CMK (cell line): ENCODE results near the gene EPOP.
"Not testable (repeated sequence)": the region's sequence is repeated elsewhere in the genome, so short reads cannot be mapped to it uniquely, and the experiment has no call there.

ENCODE experiments used
- DNase-seq: peaks from one replicate; pipeline ENCODE4 v3.0.0-alpha.2; 2010; ENCODE audit warnings: low read depth

Gene EPOP

DNA sequence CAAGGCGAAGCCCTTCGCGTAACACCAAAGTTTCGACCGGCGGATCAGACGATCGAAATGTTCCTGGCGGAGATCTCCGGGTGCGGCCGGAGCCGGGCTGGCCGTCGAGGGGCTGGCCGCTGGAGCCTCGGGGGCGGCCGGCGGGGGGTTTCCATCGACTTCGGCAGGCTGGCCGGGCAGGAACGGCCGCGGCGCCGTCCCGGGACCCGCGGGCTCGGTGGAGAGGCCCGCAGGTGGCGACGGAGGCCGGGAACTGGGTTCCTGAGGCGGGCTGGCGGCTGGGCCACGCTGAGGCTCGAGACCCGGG, 1.1 kb downstream of the EPOP start:
- no peak for DNase-seq

DNA sequence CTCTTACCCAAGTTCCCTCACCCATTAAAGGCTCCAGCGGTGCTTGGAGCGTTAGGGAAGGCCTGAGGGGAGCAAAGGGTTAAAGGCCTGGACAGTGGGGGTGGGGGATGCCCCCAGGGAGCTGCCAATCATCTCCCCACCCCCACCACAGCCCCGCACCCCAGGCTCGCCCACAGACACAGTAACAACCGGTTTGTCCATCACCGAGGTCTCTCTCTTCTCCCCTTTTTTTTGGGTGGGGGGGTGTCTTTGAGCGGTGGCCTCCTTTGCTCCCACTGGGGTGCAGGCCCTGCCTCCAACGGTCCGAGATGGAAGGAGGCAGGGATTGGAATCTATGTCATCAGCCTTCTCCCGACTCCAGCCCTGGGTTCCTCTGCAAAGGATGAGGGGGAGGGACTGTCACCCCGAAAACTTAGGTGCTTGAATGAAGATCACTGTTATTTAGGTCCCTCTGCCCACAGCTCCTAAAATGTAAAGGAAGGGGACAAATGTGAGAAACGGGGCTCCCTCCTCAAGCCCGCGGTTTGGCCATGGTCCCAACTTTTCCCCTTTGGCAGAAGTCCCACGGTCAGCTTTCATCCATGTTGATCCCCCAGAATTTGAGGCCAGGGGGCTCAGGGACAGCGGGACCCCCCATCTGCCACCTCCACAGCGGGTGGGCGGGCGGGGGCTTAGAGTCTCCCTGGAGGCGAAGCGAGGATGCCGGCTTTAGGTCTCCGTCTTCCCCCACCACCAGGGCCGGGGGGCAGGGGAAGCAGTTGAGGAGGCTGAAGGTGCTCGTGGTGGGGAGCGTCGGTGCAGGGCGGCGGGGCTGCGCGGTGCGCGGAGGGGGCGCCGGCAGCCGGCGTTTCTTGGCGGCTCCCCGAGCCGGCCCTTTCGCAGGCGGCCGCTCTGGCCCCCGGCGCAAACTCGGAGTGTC, 1.7 kb downstream of the EPOP start:
- DNase-seq = no peak

DNA sequence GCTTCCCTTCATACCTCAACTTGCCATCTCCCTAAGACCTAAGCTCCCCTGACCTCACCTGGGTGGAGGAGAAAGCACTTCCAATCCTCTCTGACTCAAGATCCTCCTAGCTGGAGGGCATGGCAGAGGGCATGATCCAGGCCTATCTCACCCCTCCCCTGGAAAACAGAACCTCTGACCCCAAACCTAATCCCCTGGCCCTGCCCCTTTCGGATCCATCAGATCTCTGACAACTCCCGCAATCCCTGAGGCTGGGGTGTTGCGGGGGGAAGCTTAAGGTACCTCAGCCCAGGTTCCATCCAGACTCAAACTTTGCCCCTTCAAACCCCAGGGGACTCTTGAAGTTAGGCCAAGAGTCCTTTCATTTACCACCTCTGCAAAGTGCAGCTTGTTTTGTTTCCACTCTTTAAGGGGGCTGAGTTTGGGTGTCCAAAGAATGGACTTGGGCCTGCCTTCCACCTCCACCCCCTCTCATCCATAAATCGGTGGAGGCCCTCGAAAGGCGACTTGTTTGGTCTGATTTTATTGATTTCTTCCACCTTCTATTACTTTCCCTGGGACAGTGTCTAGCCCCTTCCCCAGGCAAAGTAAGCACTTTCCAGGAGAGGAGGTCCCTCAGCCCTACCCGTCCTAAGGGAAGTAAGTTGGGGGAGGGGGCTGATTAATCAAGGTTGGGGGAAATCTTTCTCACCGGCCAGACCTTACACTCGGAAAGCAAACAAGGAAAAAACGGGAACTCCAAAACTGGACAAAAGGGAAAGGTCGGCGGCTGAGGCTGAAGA, 2.6 kb downstream of the EPOP start:
- DNase-seq = no peak

DNA sequence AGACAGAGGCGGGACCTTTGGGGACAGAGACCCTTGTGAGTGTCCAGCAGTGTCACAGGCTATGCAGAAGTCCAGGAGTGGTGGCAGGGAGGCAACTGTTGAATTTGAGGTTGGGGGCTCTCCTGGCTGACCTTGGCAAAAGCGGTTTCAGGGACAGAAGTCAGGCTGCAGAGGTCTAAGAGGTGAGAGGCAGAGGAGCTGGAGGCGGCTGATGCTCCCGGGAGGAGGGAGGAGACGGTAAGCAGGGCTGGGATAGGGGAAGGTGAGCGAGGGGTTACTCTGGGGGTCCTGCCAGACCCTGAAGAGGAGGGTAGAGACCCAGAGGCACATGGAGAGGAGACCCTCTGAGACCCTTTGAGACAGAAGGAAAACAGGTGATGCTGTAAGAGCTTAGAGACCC, 5.2 kb downstream of the EPOP start:
- DNase-seq = no peak

DNA sequence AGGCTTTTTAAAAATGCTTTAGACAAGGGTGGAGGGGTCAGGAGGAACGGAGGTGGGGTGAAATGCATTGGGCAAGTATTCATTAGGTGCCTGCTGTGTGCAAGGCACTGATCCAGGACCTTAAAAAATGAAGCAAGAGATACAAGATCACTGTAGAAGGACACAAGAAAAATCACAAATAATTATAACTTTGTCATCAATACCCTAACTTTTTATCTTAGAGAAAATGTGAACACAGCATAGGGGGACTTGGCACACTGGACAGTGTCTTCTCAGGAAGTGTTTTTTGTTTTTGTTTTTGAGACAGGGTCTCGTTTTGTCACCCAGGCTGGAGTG, 7.0 kb downstream of the EPOP start:
- no peak for DNase-seq

DNA sequence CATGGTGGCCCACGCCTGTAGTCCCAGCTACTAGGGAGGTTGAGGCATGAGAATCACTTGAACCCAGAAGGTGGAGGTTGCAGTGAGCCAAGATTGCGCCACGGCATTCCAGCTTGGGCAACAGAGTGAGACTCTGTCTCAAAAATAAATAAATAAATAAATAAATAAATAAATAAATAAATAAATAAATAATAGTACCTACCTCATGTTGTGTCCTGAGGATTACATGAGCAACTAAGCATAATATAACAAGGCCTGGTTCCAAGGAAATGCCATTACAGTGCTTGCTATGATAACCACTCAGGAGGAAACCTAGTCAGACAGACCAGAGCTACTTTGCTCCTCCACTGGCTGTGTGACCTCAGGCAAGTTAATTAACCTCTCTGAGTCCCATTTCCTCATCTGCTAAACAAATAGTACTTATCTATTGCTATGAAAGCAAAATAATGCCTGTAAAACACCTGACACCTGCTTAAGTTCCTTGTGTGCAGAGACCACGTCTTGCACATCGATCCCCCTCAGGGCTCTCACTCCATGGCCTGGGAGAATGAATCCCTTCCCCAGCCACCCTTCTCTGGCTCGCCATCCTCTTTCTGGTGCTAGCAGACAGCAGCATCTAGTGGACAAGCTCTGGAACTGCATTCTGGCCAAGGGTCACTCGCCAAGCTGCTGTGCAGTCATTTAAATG, 7.5 kb downstream of the EPOP start:
- no peak for DNase-seq

DNA sequence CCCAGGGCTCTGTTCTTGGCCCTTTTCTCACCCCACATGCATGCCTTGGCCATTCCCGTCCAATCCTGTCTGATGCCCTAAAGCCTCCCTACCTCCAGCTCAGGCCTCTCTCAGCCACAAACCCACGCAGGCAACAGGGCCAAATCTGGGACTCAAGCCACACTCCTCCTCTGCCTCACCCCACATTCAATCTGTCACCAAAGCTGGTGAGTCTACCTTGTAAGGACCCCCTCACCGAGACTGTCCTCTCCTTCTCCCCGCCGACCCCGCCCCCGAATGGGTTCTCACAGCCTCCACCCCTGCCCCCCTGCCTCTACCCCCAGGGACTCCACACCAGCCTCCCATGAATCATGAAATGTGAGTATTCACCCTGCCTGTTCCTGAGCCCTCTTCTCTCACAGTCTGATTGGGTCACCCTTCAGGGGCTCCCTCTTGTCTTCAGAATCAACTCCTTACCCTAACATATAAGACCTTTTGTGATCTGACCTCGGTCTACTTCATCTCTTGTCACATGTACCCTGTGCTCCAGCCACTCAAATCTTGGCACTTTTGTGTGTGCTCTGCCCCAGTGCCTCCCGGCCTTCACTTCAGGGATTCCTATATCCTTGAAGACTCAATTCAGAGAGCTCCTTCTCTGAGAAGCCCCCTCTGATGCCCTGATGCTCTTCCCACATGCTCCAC, 10.7 kb downstream of the EPOP start:
- DNase-seq = no peak

DNA sequence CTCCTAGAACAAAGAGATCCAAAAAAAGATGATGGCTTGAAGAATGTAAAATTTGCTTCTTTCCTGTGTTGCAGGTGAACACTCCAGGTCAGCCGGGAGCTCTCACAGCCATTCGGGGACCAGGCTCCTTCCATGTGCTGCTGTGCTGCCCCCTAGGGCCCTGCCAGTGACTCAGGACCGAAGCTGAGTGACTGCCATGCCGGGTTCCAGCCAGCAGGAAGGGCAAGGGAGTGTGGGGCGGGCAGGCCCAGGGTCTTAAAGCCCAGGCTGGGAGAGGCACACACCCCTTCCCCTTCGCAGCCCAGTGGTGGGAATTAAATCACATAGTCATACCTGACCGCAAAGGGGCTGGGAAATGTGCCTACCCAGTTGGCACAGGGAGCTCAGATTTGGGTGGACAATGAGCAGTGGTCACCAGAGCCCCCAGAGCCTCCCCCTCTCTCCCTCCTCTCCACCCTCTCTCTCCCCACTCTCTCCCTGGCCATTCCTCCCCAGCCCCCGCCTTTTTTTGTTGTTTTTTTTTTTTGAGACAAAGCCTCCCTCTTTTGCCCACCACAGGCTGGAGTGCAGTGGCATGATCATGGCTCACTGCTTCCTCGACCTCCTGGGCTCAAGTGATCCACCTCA, 11.5 kb downstream of the EPOP start:
- peak; percentile 34 for DNase-seq

DNA sequence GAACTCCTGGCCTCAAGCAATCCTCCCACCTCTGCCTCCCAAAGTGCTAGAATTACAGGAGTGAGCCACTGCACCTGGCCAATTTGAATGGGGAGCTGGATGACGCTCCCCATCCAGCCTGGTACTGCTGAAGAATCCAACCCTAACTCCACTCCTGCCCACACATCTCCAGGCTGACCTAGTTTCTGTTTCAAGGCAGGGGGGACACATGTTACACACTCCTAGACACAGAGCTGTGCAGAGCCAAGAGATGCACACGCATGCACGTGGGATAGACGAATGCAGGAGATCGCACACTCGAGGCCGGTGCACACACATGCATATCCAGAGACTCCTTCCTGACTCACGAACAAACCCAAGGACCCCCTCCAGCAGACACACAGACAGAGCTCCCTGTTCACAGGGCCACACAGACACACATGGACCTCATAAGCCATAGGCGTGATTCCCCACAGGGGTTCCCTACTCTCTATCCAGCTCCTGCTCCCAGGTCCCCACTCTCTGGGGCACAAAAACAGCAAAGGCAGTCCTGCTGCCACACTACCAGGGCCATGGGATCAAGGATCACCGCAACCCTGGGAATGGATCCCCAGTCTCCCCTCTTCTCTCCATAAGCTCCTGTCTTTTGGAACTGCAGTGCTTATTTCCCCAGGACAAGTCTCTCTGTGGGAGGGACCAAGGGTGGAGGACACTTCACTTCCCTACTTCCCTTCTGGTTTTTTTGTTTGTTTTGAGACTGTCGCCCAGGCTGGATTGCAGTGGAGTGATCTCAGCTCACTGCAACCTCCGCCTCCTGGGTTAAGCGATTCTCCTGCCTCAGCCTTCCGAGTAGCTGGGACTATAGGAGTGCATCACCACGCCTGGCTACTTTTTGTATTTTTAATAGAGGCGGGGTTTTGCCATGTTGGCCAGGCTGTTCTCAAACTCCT, 14.4 kb downstream of the EPOP start:
- no peak for DNase-seq

DNA sequence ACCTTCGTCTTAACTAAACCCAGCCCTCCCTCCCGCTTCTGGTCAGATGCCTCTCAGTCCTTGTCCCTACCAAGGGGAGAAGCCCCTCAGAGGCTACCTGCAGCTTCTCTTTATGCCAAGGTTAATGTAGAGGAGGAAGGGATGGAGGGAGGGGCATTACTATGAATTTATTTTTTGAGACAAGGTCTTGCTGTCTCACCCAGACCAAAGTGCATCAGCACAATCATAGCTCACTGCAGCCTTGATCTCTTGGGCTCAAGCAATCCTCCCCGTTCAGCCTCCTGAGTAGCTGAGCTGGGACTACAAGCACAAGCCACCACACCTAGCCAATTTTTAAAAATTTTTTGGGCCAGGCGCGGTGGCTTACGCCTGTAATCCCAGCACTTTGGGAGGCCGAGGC, 15.3 kb downstream of the EPOP start:
- no peak for DNase-seq

DNA sequence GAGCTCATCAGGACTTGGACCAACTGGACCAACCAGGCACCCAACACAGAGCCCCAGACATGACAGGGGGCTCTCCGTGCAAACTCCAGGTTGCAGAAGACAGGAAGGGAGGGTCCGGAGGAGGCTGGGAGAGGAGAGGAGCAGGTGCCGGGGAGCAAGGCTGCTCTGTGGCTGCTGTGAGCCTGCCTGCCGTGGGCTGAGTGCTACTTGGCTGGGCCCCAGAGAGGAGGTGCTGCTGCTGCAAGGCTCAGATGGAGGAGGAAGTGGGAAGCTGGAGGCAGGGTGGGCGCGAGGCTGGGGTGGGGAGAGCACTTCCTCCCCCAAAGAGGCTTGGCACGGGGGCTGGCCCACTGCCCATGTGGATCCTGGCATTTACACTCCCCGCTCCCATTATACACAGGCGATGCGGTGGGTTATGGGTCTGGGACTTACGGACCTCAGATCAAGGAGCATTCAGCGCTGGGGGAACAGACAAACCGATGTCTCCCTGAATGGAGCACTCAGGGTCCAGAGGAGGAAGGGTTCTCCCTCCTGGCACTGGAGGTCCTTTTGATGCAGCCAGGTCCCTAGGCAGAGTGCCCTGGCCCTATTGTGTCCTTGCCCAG, 15.9 kb downstream of the EPOP start:
- no peak for DNase-seq

DNA sequence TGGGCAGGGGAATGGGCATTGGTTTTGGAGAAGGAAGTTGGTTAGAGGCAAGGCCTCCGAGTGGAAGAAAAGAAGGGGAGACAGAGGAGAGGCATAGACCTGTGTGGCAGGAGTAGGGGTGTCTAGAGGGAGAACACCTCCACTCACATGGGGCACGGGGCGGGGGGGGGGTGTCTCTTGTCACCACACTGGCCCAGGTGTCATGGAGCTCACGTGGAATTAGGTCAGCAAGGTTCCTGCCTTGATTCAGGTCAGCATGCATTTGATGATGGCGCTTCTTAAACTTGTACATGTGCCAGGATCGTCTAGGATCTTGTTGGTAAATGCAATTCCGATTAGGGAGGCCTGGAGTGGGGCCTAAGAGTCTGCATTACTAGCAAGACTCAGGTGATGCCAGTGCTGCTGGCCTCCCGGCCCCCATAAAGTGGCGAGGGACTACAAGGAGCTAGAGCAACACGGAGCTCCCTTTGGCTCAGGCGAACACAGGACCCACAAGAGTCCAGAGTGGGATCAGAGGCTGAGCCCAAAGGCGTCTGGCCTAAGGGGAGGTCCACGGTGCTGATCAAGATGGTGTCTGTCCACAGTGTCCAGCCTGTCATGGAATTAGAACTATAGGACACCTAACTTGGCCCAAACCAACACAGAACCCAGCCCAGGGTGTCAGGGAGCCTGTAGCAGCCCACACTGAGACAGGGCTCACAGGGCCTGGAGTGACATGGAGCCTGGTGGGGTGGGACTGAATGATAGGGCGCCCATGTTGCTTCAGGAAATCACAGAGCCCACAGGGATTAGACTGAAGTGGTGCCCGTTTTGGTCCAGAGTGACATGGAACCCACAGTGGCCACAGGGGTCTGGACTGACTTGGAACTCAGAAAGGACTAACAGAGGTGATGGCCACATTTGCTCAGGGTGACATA, 16.7 kb downstream of the EPOP start:
- no peak for DNase-seq

DNA sequence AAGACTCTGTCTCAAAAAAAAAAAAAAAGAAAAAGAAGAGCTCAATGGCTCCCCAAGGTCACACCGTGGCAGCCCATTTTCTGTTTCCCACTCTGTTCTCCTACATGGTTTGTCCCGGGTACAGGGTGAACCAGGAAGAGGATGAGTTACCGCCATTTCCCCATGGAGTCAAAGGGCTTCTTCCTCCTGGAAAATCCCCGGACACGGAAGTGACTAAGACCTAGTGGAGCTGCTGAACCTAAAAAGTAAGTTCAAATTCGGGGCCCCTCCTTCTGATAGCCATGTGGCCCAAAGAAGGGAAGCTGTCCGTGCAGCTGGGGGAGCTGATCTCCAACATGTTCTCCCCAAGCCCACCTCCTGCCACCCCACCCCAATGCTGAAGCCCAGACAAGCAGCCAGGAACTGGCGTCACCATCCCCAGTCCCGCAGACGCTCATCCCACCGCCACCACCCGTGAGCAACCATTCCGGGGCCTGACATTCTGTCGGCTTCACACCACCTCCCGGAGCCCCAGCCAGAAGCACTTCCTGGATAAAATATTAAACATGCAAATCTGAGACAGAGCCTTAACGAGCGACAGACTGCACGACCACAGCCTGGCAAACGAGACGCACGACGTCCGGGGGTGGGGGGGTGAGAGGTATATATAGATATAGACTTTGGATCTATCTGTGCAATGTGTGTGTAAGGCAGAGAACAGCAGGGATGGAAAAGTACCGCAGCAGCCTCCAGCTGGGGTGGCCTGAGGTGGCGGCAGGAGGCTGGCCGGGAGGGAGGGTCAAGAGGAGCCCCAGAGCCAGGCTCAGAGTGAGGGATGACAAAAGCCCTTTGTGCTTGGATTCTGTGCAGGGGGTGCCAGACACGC, 17.6 kb downstream of the EPOP start:
- DNase-seq = no peak

DNA sequence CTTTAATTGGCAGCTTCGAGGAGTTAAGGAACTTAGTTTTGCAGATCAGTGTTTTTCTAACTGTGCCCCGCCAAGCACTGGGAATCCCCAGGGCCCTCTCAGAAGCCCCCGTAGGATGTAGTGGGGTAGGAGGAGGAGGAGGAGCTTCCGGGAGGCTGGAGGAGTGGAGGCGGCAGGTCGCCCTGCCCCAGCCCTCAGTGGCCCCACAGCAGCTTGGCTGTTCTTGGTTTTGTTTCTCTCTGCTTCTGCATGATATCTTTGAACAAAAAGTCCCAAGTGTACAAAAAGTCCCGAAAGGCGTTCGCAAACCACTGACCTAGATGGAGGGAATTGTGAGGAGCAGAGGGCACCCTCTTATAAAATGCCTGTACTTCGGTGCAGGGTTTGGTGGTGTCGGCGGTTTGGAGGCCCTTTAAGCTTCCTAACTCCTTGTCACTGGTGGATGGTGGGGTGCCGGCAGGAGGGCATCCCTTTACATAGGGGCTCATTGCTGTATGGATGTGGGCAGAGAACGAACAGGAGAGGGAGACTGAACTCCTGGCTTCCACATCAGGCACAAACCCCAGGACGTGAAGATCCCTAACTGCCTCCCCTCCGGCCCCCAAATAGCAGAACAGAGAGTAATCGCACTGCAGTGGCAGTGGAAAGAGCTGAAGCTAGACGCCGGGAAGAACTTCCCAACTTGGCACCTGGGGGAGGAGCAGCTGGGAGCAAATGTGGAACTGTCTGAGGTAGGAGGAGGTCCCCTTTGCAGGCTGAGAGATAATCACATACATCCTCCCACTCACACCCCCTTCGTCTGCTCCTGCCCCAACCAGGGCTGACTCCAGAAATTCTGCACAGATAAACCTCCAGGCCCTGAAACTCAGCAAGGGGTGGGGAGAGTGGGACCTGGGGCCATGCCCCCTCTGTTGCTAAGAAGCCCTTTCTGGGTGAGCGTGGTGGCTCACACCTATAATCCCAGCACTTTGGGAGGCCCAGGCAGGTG, 20.1 kb downstream of the EPOP start:
- no peak for DNase-seq

DNA sequence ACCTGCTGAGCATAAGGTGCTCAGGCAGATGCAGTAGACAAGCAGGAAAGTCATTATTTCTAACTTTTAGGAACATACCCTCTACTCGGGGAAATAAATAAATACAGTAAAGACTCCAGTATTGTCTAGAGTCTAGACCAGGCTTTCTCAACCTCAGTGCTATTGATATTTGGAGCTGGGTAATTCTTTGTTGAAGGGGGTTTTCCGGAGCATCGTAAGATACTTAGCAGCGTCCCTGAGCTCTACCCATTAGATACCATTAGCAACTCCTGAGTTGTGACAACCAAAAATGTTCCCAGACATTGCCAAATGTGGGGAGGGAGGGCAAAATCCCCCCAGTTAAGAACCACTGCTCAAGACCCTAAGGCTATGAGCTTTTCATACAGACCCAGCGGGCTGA, 21.1 kb downstream of the EPOP start:
- no peak for DNase-seq

DNA sequence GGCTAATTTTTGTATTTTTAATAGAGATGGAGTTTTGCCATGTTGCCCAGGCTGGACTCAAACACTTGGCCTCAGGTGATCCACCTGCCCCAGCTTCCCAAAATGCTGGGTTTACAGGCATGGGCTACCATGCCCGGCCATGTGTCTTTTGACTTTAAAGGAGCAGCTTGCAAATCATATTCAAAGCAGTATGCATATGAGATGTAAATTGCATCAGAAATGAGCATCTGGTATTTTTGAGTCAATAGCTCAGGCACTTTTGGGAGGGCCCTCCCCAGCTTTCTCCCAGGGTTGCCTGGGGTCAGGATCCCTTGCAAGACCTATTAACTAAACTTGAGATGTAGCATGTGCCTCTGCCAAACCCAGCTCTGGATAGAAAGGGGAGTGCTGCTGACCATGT, 21.5 kb downstream of the EPOP start:
- no peak for DNase-seq

DNA sequence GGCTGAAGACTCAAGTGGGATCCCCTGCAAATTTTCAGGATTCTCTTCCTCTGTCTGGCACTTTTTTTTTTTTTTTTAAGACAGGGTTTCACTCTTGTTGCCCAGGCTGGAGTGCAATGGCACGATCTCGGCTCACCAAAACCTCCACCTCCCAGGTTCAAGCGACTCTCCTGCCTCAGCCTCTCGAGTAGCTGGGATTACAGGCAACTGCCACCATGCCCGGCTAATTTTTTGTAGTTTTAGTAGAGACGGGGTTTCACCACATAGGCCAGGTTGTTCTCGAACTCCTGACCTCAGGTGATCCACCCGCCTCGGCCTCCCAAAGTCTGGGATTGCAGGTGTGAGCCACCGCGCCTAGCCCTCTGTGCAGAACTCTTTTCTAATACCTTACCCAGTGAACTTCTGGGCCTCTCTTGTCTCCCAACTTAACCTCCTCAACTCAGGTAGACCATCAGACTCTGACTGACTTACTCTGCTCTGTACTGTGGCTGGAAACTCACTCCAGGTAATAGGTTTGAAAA, 24.0 kb downstream of the EPOP start:
- not testable (repeated sequence) for DNase-seq
